NB4 (cell line): Measurements from ENCODE around the gene TSSK2.
A peak's percentile ranks its signal among the peaks of the same experiment; 100 is the strongest.

Source experiments
- DNase-seq: peaks from one replicate; pipeline ENCODE4 v3.0.0; 2010; ENCODE audit warnings: low read depth
- H3K4me3 ChIP-seq: one replicate; pipeline ENCODE4 v1.5.1; 2011; ENCODE audit warnings: mild to moderate bottlenecking, low read depth, low read length, moderate library complexity
- MYC ChIP-seq: IDR thresholded peaks from 2 replicates; pipeline ENCODE4 v1.6.1; 2011; ENCODE audit warnings: low read depth, low read length
- POLR2A ChIP-seq: IDR thresholded peaks from 2 replicates; pipeline ENCODE4 v1.6.1; 2011; ENCODE audit warnings: mild to moderate bottlenecking; ENCODE audit not compliant: insufficient read length; ENCODE audit errors: extremely low read depth
- TF ChIP-seq, protein P1 (sequence below): IDR thresholded peaks from 2 replicates; pipeline ENCODE4 v1.6.1; 2011; ENCODE audit warnings: low read depth, low read length
- TF ChIP-seq, protein P2 (sequence below): IDR thresholded peaks from one replicate; pipeline ENCODE4 v1.5.1; 2012; ENCODE audit warnings: low read depth, low read length

TSSK2 gene

DNA sequence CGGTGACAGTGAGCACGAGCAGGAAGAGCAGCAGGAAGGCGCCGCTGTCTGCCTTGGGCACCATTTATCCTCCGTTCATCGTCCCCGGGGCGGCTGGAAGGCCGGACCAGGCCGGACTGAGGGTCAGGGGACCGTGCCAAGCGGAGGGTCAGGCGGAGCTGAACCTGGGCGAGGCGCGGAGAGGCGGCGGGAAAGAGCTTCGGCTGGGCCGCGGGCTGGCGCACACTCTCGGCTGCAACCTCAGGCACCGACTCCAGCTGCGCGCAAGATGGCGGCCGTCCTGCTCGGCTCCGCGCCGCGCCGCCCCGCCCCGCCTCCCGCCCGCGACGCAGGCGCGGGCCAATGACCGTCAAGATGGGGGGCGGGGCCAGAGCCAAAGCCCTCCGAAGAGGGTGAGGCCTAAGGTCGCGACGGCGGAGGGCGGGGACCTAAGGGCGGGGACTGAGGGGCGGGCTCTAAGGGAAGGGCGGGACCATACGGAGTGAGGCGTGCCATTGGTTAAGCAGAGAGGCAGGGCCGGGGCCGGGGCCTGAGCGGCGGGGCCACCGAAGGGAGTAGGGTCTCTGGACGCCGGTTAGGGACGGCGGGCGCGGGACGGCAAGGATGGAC, 8.9 kb upstream of the TSSK2 start, which contains the start of gene DGCR2:
Gene DGCR2 (minus strand): TSS at position 270 of the 609 bp plus-strand sequence. CDS start 206 bp downstream, at position 64.
- TF ChIP-seq, protein P1, sequence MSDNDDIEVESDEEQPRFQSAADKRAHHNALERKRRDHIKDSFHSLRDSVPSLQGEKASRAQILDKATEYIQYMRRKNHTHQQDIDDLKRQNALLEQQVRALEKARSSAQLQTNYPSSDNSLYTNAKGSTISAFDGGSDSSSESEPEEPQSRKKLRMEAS = no peak
- TF ChIP-seq MYC (no peak), POLR2A (peak; percentile 79)
- TF ChIP-seq, protein P2, sequence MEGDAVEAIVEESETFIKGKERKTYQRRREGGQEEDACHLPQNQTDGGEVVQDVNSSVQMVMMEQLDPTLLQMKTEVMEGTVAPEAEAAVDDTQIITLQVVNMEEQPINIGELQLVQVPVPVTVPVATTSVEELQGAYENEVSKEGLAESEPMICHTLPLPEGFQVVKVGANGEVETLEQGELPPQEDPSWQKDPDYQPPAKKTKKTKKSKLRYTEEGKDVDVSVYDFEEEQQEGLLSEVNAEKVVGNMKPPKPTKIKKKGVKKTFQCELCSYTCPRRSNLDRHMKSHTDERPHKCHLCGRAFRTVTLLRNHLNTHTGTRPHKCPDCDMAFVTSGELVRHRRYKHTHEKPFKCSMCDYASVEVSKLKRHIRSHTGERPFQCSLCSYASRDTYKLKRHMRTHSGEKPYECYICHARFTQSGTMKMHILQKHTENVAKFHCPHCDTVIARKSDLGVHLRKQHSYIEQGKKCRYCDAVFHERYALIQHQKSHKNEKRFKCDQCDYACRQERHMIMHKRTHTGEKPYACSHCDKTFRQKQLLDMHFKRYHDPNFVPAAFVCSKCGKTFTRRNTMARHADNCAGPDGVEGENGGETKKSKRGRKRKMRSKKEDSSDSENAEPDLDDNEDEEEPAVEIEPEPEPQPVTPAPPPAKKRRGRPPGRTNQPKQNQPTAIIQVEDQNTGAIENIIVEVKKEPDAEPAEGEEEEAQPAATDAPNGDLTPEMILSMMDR = no peak
- peak within 1 kb of the TSS; percentile 80 for H3K4me3 ChIP-seq
- DNase-seq = peak; percentile 95

DNA sequence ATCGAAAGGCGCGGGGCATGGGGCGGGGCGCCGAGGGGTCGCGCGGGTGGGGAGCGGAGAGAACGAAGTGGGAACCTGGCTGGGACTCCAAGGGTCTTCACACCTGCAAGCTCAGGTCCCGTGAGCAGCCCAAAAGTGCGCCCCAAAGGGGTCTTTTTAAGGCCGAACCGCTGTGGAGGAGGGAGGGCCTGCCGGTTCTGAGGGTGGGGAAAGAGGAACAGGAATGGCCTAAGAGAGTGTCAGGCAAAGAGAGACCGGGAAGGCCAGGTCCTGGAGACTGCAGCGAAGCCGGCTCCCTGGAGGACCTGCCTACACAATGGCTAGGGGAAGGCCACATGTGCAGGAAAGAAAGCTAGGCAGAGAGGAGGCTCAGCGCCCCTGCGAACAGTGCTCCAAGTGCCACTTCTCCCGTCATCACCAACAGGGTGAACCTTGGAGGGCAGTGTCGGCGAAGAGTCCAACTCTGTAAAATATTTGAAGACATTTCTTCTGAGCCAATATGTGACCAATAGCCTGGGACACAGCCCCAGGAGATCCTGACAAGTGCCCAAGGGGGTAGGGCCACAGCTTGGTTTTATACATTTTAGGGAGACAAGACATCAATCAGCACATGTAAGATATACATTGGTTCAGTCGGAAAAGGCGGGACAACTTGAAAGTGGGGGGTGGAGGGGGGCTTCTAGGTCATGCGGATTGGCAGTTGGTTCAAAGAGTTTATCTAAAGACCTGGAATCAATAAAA, 8.2 kb upstream of the TSSK2 start:
- H3K4me3 ChIP-seq = peak overlapping the region; percentile 42
- DNase-seq = no peak
- TF ChIP-seq, protein P1 = no peak
- TF ChIP-seq, protein P2 = no peak
- TF ChIP-seq MYC (no peak), POLR2A (no peak)

DNA sequence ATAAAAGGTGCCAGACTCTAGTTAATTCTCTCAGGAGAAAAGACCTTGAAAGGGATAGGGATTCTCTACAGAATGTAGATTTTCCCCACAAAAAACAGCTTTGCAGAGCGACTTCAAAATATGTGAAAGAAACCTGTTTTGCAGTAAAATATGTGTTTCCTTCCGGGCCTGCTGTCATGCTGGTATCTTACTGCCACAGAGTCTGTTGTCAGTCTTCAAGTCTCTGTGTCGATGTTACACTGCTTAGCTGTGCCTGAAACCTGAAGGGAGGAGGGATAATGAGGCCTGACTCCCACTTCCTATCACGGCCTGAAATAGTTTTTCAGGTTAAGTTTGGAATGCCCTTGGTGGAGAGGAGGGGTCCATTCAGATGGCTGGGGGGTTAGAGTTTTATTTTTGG, 7.2 kb upstream of the TSSK2 start:
- H3K4me3 ChIP-seq = no peak overlapping the region
- TF ChIP-seq, protein P1 = no peak
- TF ChIP-seq, protein P2 = no peak
- TF ChIP-seq POLR2A = no peak
- TF ChIP-seq MYC = no peak
- no peak for DNase-seq

DNA sequence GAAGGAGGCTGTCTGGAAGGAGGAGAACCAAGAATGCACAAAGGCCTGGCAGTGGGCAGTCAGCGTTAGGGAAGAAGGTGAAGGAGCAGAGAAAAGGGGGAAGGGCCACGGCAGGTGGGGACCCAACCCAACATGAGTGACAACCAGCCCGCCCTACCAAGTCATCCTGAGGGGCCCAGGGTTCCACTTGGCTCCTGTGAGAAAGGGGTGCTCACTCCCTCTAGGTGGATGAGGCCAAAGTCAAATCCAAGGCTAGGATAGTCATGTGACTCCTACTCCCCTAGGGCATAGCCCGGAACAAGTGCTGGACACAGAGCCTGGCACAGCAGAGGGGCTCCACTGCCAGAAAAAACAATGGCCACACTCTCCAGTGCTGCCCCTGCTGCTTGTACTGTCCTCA, 6.7 kb upstream of the TSSK2 start:
- no peak for TF ChIP-seq MYC
- no peak for TF ChIP-seq POLR2A
- TF ChIP-seq, protein P1 = no peak
- TF ChIP-seq, protein P2 = no peak
- DNase-seq = no peak
- H3K4me3 ChIP-seq = no peak overlapping the region

DNA sequence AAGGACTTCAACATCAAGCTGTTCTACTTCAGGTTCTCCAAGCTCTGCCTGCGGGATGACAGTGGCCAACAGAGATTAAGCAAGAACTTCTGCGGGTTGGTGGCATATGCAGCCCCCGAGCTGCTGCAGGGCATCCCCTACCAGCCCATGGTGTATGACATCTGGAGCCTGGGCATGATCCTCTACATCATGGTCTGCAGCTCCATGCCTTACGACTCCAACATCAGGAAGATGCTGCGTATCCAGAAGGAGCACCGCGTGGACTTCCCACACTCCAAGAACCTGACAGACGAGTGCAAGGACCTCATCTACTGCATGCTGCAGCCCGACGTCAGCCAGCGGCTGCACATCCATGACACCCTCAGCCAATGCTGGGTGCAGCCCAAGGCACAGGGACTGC, 6.1 kb upstream of the TSSK2 start:
- TF ChIP-seq POLR2A = no peak
- TF ChIP-seq, protein P2 = no peak
- TF ChIP-seq MYC = no peak
- TF ChIP-seq, protein P1 = no peak
- no peak for DNase-seq
- H3K4me3 ChIP-seq = no peak overlapping the region
